ENCODE measurements around the gene SLC26A6. TPM values are rescaled to one million over a fixed set of nuclear protein-coding genes. Genes with fewer than 3 reads are reported as not detected.

Gene SLC26A6
- total RNA-seq, 1 experiment from 2014 or later, result 55.1 TPM

DNA sequence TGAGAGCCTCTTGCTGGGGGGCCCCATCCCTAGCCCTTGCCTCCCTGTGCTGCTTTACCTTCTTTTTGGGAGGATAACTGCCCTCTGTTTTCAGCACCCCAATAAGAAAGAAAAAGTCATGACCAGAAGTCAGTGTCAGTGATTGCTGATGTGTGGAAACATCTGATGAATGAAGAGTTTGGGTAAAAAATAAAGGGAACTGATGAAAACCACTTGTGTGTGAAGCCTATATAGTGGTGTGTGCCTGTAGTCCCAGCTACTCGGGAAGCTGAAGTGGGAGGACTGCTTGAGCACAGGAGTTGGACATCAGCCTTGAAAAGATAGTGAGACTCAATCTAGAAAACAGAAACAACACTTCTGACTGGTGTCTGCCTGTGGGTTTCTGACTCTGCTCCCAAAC lies 37.3 kb upstream of the SLC26A6 start (continued):
- TF ChIP-seq, protein P1, sequence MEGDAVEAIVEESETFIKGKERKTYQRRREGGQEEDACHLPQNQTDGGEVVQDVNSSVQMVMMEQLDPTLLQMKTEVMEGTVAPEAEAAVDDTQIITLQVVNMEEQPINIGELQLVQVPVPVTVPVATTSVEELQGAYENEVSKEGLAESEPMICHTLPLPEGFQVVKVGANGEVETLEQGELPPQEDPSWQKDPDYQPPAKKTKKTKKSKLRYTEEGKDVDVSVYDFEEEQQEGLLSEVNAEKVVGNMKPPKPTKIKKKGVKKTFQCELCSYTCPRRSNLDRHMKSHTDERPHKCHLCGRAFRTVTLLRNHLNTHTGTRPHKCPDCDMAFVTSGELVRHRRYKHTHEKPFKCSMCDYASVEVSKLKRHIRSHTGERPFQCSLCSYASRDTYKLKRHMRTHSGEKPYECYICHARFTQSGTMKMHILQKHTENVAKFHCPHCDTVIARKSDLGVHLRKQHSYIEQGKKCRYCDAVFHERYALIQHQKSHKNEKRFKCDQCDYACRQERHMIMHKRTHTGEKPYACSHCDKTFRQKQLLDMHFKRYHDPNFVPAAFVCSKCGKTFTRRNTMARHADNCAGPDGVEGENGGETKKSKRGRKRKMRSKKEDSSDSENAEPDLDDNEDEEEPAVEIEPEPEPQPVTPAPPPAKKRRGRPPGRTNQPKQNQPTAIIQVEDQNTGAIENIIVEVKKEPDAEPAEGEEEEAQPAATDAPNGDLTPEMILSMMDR (IDR thresholded peaks at IDR 0.05 in 2 of 3, conservative IDR thresholded peaks at IDR 0.05 in 1 of 3; ENCODE audit: borderline replicate concordance in 1 of 3, insufficient read depth in 1 of 3, low read depth in 2 of 3, low read length in 2 of 3), result no peak
- TF ChIP-seq, protein P2, sequence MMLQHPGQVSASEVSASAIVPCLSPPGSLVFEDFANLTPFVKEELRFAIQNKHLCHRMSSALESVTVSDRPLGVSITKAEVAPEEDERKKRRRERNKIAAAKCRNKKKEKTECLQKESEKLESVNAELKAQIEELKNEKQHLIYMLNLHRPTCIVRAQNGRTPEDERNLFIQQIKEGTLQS (IDR thresholded peaks at IDR 0.05), result no peak
- TF ChIP-seq RAD21 (IDR thresholded peaks at IDR 0.05; ENCODE audit: low read depth), result no peak
- no peak for TF ChIP-seq SRF (IDR thresholded peaks at IDR 0.05; ENCODE audit: low read depth)

DNA sequence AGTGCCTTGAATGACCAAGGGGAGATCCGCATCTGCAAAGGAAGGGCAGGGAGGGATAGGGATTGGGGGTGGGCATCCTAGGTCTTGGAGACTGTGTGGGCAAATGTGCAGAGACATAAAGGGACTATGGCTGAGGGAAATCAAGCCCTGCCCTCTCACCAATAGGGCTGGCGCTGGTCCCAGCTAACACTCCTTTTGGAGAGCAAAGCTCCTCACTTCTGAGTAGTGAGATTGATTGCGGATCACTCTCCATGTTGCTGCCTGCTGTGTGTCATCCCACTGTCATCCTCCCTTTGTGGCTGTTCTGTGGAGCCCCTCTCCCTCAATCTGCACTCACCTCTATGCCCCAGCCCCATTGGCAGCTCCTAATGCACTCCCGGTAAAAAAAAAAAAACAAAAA lies 29.7 kb upstream of the SLC26A6 start:
- Histone ChIP-seq H3K79me2 (ENCODE audit: insufficient read depth, low read length) (no peaks in the 10 kb centered on the region), H3K36me3 (ENCODE audit: control insufficient read depth in 1 of 2, insufficient read depth in 2 of 2, low read length in 2 of 2) (no peaks in the 10 kb centered on the region), H3K4me3 (replicated peaks in 1 of 2; ENCODE audit: low read depth in 1 of 2, low read length in 2 of 2) (no peak overlapping the region), H3K4me1 (ENCODE audit: control insufficient read depth in 1 of 2, insufficient read depth in 2 of 2, low read length in 2 of 2) (peaks cover 8 to 20% of the 10 kb centered on the region in 2 experiments), H3K27ac (ENCODE audit: low read depth, low read length) (peak overlapping the region; percentile 77; the same call in 1 of the 2 replicates), H3K4me2 (ENCODE audit: low read length) (no peak overlapping the region), H4K20me1 (ENCODE audit: insufficient read depth) (no peaks in the 10 kb centered on the region), H3K27me3 (ENCODE audit: insufficient read depth, low read length) (no peaks in the 10 kb centered on the region), H2AFZ (ENCODE audit: low read depth, low read length, poor library complexity, severe bottlenecking) (no peak overlapping the region), H3K9ac (ENCODE audit: low read length) (no peak overlapping the region), H3K9me2 (ENCODE audit: insufficient read depth) (no peaks in the 10 kb centered on the region), H3K9me3 (ENCODE audit: control insufficient read depth in 1 of 2, insufficient read depth in 1 of 2, low read depth in 1 of 2, low read length in 2 of 2) (no peaks in the 10 kb centered on the region; a peak in 1 of 4 replicates)
- TF ChIP-seq POLR2A (IDR thresholded peaks at IDR 0.05; ENCODE audit: borderline replicate concordance, extremely low read depth, insufficient read depth, insufficient read length) (no peak), POLR2AphosphoS5 (IDR thresholded peaks at IDR 0.05; ENCODE audit: low read depth, low read length) (no peak), ELF1 (IDR thresholded peaks at IDR 0.05; ENCODE audit: borderline replicate concordance, low read depth) (no peak), RAD21 (IDR thresholded peaks at IDR 0.05; ENCODE audit: low read depth) (no peak), TCF7L2 (IDR thresholded peaks at IDR 0.05; ENCODE audit: borderline replicate concordance, extremely low read depth, insufficient read depth, insufficient read length) (no peak), EZH2 (IDR thresholded peaks at IDR 0.05) (no peak), EZH2phosphoT487 (IDR thresholded peaks at IDR 0.05; ENCODE audit: borderline replicate concordance) (no peak), CBX3 (IDR thresholded peaks at IDR 0.05; ENCODE audit: low read depth) (no peak), JUND (IDR thresholded peaks at IDR 0.05) (no peak), ZFX (IDR thresholded peaks at IDR 0.05) (no peak), CEBPB (IDR thresholded peaks at IDR 0.05; ENCODE audit: low read depth) (no peak), SP1 (IDR thresholded peaks at IDR 0.05; ENCODE audit: low read depth) (no peak)
- TF ChIP-seq, protein P2 (IDR thresholded peaks at IDR 0.05), result no peak
- TF ChIP-seq, protein P1 (IDR thresholded peaks at IDR 0.05 in 2 of 3, conservative IDR thresholded peaks at IDR 0.05 in 1 of 3; ENCODE audit: borderline replicate concordance in 1 of 3, insufficient read depth in 1 of 3, low read depth in 2 of 3, low read length in 2 of 3), result no peak
- TF ChIP-seq, protein P3, sequence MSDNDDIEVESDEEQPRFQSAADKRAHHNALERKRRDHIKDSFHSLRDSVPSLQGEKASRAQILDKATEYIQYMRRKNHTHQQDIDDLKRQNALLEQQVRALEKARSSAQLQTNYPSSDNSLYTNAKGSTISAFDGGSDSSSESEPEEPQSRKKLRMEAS (IDR thresholded peaks at IDR 0.05), result no peak
- TF ChIP-seq, protein P4, sequence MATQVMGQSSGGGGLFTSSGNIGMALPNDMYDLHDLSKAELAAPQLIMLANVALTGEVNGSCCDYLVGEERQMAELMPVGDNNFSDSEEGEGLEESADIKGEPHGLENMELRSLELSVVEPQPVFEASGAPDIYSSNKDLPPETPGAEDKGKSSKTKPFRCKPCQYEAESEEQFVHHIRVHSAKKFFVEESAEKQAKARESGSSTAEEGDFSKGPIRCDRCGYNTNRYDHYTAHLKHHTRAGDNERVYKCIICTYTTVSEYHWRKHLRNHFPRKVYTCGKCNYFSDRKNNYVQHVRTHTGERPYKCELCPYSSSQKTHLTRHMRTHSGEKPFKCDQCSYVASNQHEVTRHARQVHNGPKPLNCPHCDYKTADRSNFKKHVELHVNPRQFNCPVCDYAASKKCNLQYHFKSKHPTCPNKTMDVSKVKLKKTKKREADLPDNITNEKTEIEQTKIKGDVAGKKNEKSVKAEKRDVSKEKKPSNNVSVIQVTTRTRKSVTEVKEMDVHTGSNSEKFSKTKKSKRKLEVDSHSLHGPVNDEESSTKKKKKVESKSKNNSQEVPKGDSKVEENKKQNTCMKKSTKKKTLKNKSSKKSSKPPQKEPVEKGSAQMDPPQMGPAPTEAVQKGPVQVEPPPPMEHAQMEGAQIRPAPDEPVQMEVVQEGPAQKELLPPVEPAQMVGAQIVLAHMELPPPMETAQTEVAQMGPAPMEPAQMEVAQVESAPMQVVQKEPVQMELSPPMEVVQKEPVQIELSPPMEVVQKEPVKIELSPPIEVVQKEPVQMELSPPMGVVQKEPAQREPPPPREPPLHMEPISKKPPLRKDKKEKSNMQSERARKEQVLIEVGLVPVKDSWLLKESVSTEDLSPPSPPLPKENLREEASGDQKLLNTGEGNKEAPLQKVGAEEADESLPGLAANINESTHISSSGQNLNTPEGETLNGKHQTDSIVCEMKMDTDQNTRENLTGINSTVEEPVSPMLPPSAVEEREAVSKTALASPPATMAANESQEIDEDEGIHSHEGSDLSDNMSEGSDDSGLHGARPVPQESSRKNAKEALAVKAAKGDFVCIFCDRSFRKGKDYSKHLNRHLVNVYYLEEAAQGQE (IDR thresholded peaks at IDR 0.05; ENCODE audit: low read depth), result no peak
- ATAC-seq (no peak), DNase-seq (ENCODE audit: low read depth, low spot score) (no peak)
- ChIA-PET CTCF (interaction anchor here (1.4 to 1.6 kb wide), 2 partner anchors 21 to 264 kb away, joined by 4 to 8 read pairs; partner anchors contain the start of gene NCKIPSD), RAD21 (ENCODE audit: low non-redundant PET in 1 of 2, low total read pairs in 2 of 2, uncharacterized antibody in 2 of 2, unreplicated experiment in 2 of 2) (no interaction called here), POLR2A (interaction anchor here (1.5 kb wide), 1 partner anchor 18 kb away, joined by 3 read pairs; no protein-coding TSS in a partner anchor)
- no TSS peak for BruUV-seq (replicated peaks)
- intact Hi-C loops (cut with micrococcal nuclease), result loop anchor here (10.0 kb wide), 1 partner anchor 110 kb away; the partner anchor contains the start of gene PFKFB4
